ENCODE measurements around the gene TOX2. TPM values are rescaled to one million over a fixed set of nuclear protein-coding genes. Genes with fewer than 3 reads are reported as not detected.
A peak's percentile ranks its signal among the peaks of the same experiment; 100 is the strongest.

TOX2 gene
- total RNA-seq, 2 donors from 2014 or later = 4.0 to 6.1 TPM

DNA sequence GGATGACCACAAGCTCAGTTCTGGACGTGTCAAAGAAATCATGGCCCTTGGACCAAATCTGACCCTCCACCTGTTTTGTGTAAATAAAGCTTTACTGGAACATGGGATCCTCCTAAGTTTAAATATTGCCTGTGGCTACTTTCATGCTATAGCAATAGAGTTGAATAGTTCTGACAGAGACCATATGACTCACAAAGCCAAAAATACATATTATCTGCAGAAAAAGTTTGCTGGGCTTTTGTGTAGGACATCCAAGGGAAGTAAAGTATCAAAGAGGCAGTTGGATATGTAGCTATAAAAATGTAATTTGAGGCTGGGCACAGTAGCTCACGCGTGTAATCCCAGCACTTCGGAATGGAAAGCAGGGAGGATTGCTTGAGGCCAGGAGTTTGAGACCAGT is 78.9 kb downstream of the TOX2 start:
- no peak overlapping the region for H3K4me3 ChIP-seq
- H3K36me3 ChIP-seq = no peaks in the 10 kb centered on the region
- H3K9ac ChIP-seq (ENCODE audit: low read depth in 2 of 2, low read length in 2 of 2) = no peak overlapping the region
- intact Hi-C loops (cut with DNase I) = no loop called here
- H3K27ac ChIP-seq = no peak overlapping the region
- no peak for TF ChIP-seq CTCF (IDR thresholded peaks at IDR 0.05)
- H3K4me1 ChIP-seq = no peaks in the 10 kb centered on the region
- no peak for DNase-seq
- no peaks in the 10 kb centered on the region for H3K9me3 ChIP-seq
- H3K27me3 ChIP-seq = no peaks in the 10 kb centered on the region

GRCh38 chr20:43994486-43995100 is 79.9 kb downstream of the TOX2 start:
- Histone ChIP-seq H3K27ac (no peak overlapping the region), H3K4me3 (no peak overlapping the region), H3K27me3 (no peaks in the 10 kb centered on the region), H3K9me3 (no peaks in the 10 kb centered on the region), H3K9ac (ENCODE audit: low read depth in 2 of 2, low read length in 2 of 2) (no peak overlapping the region), H3K36me3 (no peaks in the 10 kb centered on the region), H3K4me1 (no peaks in the 10 kb centered on the region)
- DNase-seq = no peak
- intact Hi-C loops (cut with DNase I) = no loop called here
- TF ChIP-seq CTCF (IDR thresholded peaks at IDR 0.05) = no peak

- no peak for DNase-seq
- H3K9ac ChIP-seq (ENCODE audit: low read depth in 2 of 2, low read length in 2 of 2) = no peak overlapping the region
- H3K27ac ChIP-seq = no peak overlapping the region
- H3K27me3 ChIP-seq = no peaks in the 10 kb centered on the region
- no peak for TF ChIP-seq CTCF (IDR thresholded peaks at IDR 0.05)
- H3K36me3 ChIP-seq = no peaks in the 10 kb centered on the region
- no peak overlapping the region for H3K4me3 ChIP-seq
- H3K9me3 ChIP-seq = no peaks in the 10 kb centered on the region
- no peaks in the 10 kb centered on the region for H3K4me1 ChIP-seq
- intact Hi-C loops (cut with DNase I) = no loop called here
Measured at GRCh38 chr20:43995645-43996044, 81.0 kb downstream of the TOX2 start.

DNA sequence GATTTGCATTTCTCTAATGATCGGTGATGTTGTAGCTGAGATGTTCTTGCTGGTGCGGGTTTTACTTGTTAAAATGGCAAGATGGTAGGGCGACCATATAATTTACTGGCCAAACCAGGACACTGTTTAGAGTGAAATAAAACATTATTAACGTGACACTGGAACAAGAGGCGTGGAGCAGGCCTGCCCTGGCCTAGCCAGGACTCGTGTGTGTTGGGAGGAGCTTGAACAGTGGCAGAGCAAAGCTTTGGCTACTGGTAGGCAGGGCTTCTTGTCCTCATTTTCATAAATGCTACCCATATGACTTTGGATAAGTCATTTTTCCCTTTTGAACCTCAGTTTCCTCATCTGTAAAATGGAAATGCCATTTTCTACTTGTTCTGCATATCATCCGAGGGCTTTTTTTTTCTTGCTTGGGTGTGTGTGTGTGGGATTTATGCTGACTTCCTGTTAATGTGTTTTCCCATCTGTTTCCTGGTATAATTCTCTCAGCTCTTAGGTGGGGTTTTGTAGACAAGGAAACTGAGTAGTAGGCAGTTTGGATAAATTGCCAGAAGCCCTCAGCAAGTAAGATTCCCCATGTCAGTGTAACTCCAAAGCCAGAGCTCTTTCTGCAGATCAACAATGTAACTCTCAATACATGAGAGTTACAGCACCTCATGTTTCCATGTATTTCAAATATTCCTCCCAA is 81.7 kb downstream of the TOX2 start:
- H3K9me3 ChIP-seq = no peaks in the 10 kb centered on the region
- DNase-seq = no peak
- no peak overlapping the region for H3K4me3 ChIP-seq
- intact Hi-C loops (cut with DNase I) = no loop called here
- no peaks in the 10 kb centered on the region for H3K36me3 ChIP-seq
- H3K27me3 ChIP-seq = no peaks in the 10 kb centered on the region
- peak overlapping the region; percentile 54 for H3K27ac ChIP-seq
- no peaks in the 10 kb centered on the region for H3K4me1 ChIP-seq
- H3K9ac ChIP-seq (ENCODE audit: low read depth in 2 of 2, low read length in 2 of 2) = no peak overlapping the region
- TF ChIP-seq CTCF (IDR thresholded peaks at IDR 0.05) = no peak

- no peaks in the 10 kb centered on the region for H3K9me3 ChIP-seq
- intact Hi-C loops (cut with DNase I) = no loop called here
- no peak for TF ChIP-seq CTCF (IDR thresholded peaks at IDR 0.05)
Measured at GRCh38 chr20:43999848-44000247, 85.2 kb downstream of the TOX2 start.

More at GRCh38 chr20:43999848-44000247, 85.2 kb downstream of the TOX2 start:
- Histone ChIP-seq H3K27me3 (no peaks in the 10 kb centered on the region), H3K9ac (ENCODE audit: low read depth in 2 of 2, low read length in 2 of 2) (no peak overlapping the region), H3K27ac (no peak overlapping the region), H3K4me1 (no peaks in the 10 kb centered on the region), H3K4me3 (no peak overlapping the region), H3K36me3 (no peaks in the 10 kb centered on the region)
- no peak for DNase-seq
